Endothelial cell of umbilical vein (primary cell): ENCODE data around the gene PCDHGA12. TPM values are rescaled to one million over a fixed set of nuclear protein-coding genes. Genes with fewer than 3 reads are reported as not detected.

Source experiments
- BruUV-seq: library from RNA; stranded (reverse); fragments of 400-500 nt; replicated peaks from 2 replicates; lab custom pipeline; 2021; lab: Mats Ljungman, UMichigan
- CTCF ChIA-PET: fragments of 300-600, 350-600 bp; sonication (Branson Sonifier 250); formaldehyde crosslinking; loops from one replicate; lab custom pipeline; 2021; ENCODE audit warnings: antibody characterized with exemption, inconsistent platforms; lab: Charles Lee
- POLR2A ChIA-PET: fragments of 300-600, 350-600 bp; sonication (Branson Sonifier 250); formaldehyde crosslinking; loops from one replicate; lab custom pipeline; 2021; ENCODE audit warnings: antibody characterized with exemption, inconsistent platforms; lab: Charles Lee
- DNase-seq: peaks from one replicate; pipeline ENCODE4 v3.0.0-alpha.2; 2011; ENCODE audit warnings: low read depth, low spot score
- FAIRE-seq: peaks from 2 replicates; lab custom pipeline; 2011; peaks lifted over from hg19 to GRCh38; lab: Jason Lieb, UNC
- H2AFZ ChIP-seq: 2 replicates; pipeline ENCODE4 v1.6.0; 2012; ENCODE audit warnings: low read depth, low read length, control low read depth, inconsistent platforms
- H3K27ac ChIP-seq: 2 replicates; pipeline ENCODE4 v1.5.1; 2011; ENCODE audit warnings: low read depth, mild to moderate bottlenecking, control low read depth, low read length, moderate library complexity; ENCODE audit not compliant: insufficient read depth
- H3K27me3 ChIP-seq, 2 experiments: 2 replicates each; pipeline versions ENCODE4 v1.6.0 to v1.6.1; 2011; ENCODE audit warnings: low read length in 2 of 2, mixed read lengths in 1 of 2; ENCODE audit not compliant: control insufficient read depth in 2 of 2, insufficient read depth in 2 of 2
- H3K36me3 ChIP-seq, 2 experiments: 2 replicates in 1 of 2; 3 replicates in 1 of 2; pipeline ENCODE4 v1.5.1; 2011; ENCODE audit warnings: low read length in 2 of 2, mild to moderate bottlenecking in 1 of 2, moderate library complexity in 1 of 2; ENCODE audit not compliant: control insufficient read depth in 2 of 2, insufficient read depth in 2 of 2; ENCODE audit errors: extremely low read depth in 1 of 2
- H3K4me1 ChIP-seq: 3 replicates; pipeline ENCODE4 v1.5.1; 2011; ENCODE audit warnings: mild to moderate bottlenecking, low read length; ENCODE audit not compliant: control insufficient read depth, insufficient read depth; ENCODE audit errors: extremely low read depth
- H3K4me2 ChIP-seq: 2 replicates; pipeline ENCODE4 v1.6.1; 2011; ENCODE audit warnings: low read length, control low read depth, mixed read lengths; ENCODE audit not compliant: insufficient read depth
- H3K4me3 ChIP-seq, 3 experiments: fragments of 200-600 bp in 1 of 3; sonication (generic), shearing (Covaris generic) in 1 of 3; replicated peaks in 1 of 3; 2 replicates each; pipeline ENCODE4 v1.5.1; 2011 to 2016; ENCODE audit warnings: control low read depth in 3 of 3, low read length in 3 of 3, mild to moderate bottlenecking in 2 of 3, inconsistent platforms in 1 of 3, low read depth in 1 of 3, moderate library complexity in 1 of 3; ENCODE audit not compliant: insufficient read depth in 1 of 3
- H3K79me2 ChIP-seq: 2 replicates; pipeline ENCODE4 v1.6.0; 2012; ENCODE audit warnings: low read length, inconsistent platforms; ENCODE audit not compliant: control insufficient read depth, insufficient read depth
- H3K9ac ChIP-seq: replicated peaks from 2 replicates; pipeline ENCODE3; 2011; ENCODE audit warnings: low read length, control low read depth; ENCODE audit not compliant: insufficient read depth; ENCODE audit errors: extremely low read depth
- H3K9me1 ChIP-seq: replicated peaks from 3 replicates; pipeline ENCODE4 v1.6.0; 2011; ENCODE audit warnings: mild to moderate bottlenecking, low read length; ENCODE audit not compliant: control insufficient read depth, insufficient read depth; ENCODE audit errors: extremely low read depth
- H3K9me3 ChIP-seq: replicated peaks from 2 replicates; pipeline ENCODE4 v1.5.1; 2012; ENCODE audit warnings: low read length, inconsistent platforms; ENCODE audit not compliant: control insufficient read depth, insufficient read depth
- H4K20me1 ChIP-seq: replicated peaks from 2 replicates; pipeline ENCODE3; 2011; ENCODE audit warnings: mild to moderate bottlenecking, low read length; ENCODE audit not compliant: control insufficient read depth, insufficient read depth; ENCODE audit errors: extremely low read depth
- CTCF ChIP-seq, 2 donors: IDR thresholded peaks; 1 replicate in 1 of 2; 2 replicates in 1 of 2; pipeline ENCODE4 v1.5.1; 2011; ENCODE audit warnings: low read length in 2 of 2, mild to moderate bottlenecking in 2 of 2, moderate library complexity in 2 of 2, control low read depth in 1 of 2, inconsistent platforms in 1 of 2, low read depth in 1 of 2; ENCODE audit not compliant: insufficient read depth in 1 of 2; ENCODE audit errors: extremely low read depth in 1 of 2
- EZH2 ChIP-seq: IDR thresholded peaks from 2 replicates; pipeline ENCODE4 v1.6.1; 2012; ENCODE audit warnings: borderline replicate concordance, low read depth, mild to moderate bottlenecking, moderate library complexity, low read length, inconsistent platforms; ENCODE audit not compliant: severe bottlenecking
- FOS ChIP-seq: IDR thresholded peaks from 2 replicates; pipeline ENCODE4 v1.6.1; 2011; ENCODE audit warnings: mild to moderate bottlenecking, low read length, moderate library complexity, borderline replicate concordance; ENCODE audit not compliant: insufficient read depth
- GATA2 ChIP-seq: IDR thresholded peaks from 2 replicates; pipeline ENCODE4 v1.7.0; 2011; ENCODE audit warnings: low read depth, mild to moderate bottlenecking, moderate library complexity, mixed read lengths, low read length; ENCODE audit not compliant: insufficient read length, insufficient read depth
- JUN ChIP-seq: IDR thresholded peaks from 2 replicates; pipeline ENCODE4 v1.6.1; 2011; ENCODE audit warnings: borderline replicate concordance, low read depth; ENCODE audit not compliant: insufficient read length, insufficient read depth
- MAX ChIP-seq: IDR thresholded peaks from 2 replicates; pipeline ENCODE4 v1.6.1; 2011; ENCODE audit not compliant: insufficient read depth, insufficient read length
- MYC ChIP-seq: IDR thresholded peaks from one replicate; pipeline ENCODE4 v1.6.1; 2011; ENCODE audit warnings: mild to moderate bottlenecking, low read depth, low read length
- POLR2A ChIP-seq: IDR thresholded peaks from 2 replicates; pipeline ENCODE4 v1.6.1; 2012; ENCODE audit warnings: low read depth, mild to moderate bottlenecking, control low read depth, low read length
- POLR2AphosphoS5 ChIP-seq: IDR thresholded peaks from 2 replicates; pipeline ENCODE4 v1.6.1; 2012; ENCODE audit warnings: low read depth, mild to moderate bottlenecking, control low read depth, low read length, moderate library complexity; ENCODE audit not compliant: insufficient read depth
- dilution Hi-C: fragments of 300-500 bp; cut with MboI; formaldehyde crosslinking; loops from one replicate; pipeline ENCODE4 v1.15.0; 2019; ENCODE audit warnings: low sequenced_read_pairs; ENCODE audit not compliant: extremely low pct_ligation_motif_present
- intact Hi-C: fragments of 100-400 bp; cut with micrococcal nuclease; formaldehyde crosslinking; loops from one replicate; pipeline ENCODE4 v1.10.0; 2022
- polyA plus RNA-seq, 4 experiments: library from polyadenylated mRNA; depleted of rRNA in 3 of 4; stranded (reverse) in 3 of 4; unstranded in 1 of 4; fragments of >200 nt; gene quantifications; 2 replicates each; pipeline versions ENCODE4 v1.2.1 to v1.2.3, GENCODE V29; 2011 to 2012; ENCODE audit warnings: missing spikeins in 1 of 4
- total RNA-seq: library from RNA; stranded (reverse); gene quantifications from 2 replicates; pipeline ENCODE4 v1.2.3, GENCODE V29; 2021

The PCDHGA12 gene
- total and polyA plus RNA-seq, 2 donors (not counting 3 experiments of a cell fraction or from before 2014, with no cell fraction given) = 4.2 to 9.9 TPM

DNA sequence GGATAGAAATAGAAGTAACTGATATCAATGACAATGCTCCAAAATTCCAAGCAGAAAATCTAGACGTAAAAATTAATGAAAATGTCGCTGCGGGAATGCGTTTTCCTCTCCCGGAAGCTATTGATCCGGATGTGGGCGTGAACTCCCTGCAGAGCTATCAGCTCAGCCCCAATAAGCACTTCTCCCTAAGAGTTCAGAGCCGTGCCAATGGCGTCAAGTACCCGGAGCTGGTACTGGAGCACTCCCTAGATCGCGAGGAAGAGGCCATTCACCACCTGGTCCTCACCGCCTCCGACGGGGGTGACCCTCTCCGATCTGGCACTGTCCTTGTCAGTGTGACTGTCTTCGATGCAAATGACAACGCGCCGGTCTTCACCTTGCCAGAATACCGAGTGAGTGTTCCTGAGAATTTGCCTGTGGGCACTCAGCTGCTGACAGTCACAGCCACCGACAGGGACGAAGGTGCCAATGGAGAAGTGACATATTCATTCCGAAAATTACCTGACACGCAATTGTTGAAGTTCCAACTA, 16.7 kb upstream of the PCDHGA12 start:
- H4K20me1 ChIP-seq = peaks cover 5% of the 10 kb centered on the region
- H3K27ac ChIP-seq = no peak overlapping the region
- FAIRE-seq (no peak), DNase-seq (no peak)
- POLR2A ChIA-PET = interaction anchor here (1.0 kb wide), 1 partner anchor 112 kb away, joined by 3 read pairs; no protein-coding TSS in a partner anchor
- no peaks in the 10 kb centered on the region for H3K36me3 ChIP-seq
- CTCF ChIA-PET = interaction anchor here (1.1 to 11.3 kb wide), 26 partner anchors 8 to 191 kb away, joined by 3 to 335 read pairs (median 10); partner anchors contain the start of genes PCDHB14, PCDHGA1, PCDHGA11 and PCDHGA12
- dilution Hi-C loops (no loop called here), intact Hi-C loops (no loop called here)
- no TSS peak for BruUV-seq
- peak overlapping the region in 2 of 3 experiments; percentile 34 to 72 for H3K4me3 ChIP-seq
- TF ChIP-seq CTCF (IDR thresholded peaks at IDR 0.05; ENCODE audit: extremely low read depth in 1 of 2, insufficient read depth in 1 of 2, low read depth in 1 of 2, low read length in 2 of 2) = no peak
- TF ChIP-seq EZH2 = no peak
- no peak for TF ChIP-seq MAX
- TF ChIP-seq MYC = no peak
- no peak for TF ChIP-seq FOS
- TF ChIP-seq POLR2AphosphoS5 = no peak
- TF ChIP-seq JUN = no peak
- TF ChIP-seq POLR2A = no peak
- no peak for TF ChIP-seq GATA2
- H3K9me3 ChIP-seq = no peaks in the 10 kb centered on the region
- no peaks in the 10 kb centered on the region for H3K9me1 ChIP-seq
- peaks cover 49 to 84% of the 10 kb centered on the region in 2 experiments for H3K27me3 ChIP-seq
- H3K79me2 ChIP-seq = no peaks in the 10 kb centered on the region
- H3K9ac ChIP-seq = no peak overlapping the region
- no peak overlapping the region for H2AFZ ChIP-seq
- H3K4me2 ChIP-seq = peak overlapping the region; percentile 77
- H3K4me1 ChIP-seq = peaks cover 9% of the 10 kb centered on the region
